ENCODE results near the gene PRKCG.

GRCh38 chr19:53945441-53945840 lies 63.4 kb downstream of the PRKCG start:
- TF ChIP-seq, protein P1, sequence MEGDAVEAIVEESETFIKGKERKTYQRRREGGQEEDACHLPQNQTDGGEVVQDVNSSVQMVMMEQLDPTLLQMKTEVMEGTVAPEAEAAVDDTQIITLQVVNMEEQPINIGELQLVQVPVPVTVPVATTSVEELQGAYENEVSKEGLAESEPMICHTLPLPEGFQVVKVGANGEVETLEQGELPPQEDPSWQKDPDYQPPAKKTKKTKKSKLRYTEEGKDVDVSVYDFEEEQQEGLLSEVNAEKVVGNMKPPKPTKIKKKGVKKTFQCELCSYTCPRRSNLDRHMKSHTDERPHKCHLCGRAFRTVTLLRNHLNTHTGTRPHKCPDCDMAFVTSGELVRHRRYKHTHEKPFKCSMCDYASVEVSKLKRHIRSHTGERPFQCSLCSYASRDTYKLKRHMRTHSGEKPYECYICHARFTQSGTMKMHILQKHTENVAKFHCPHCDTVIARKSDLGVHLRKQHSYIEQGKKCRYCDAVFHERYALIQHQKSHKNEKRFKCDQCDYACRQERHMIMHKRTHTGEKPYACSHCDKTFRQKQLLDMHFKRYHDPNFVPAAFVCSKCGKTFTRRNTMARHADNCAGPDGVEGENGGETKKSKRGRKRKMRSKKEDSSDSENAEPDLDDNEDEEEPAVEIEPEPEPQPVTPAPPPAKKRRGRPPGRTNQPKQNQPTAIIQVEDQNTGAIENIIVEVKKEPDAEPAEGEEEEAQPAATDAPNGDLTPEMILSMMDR (conservative IDR thresholded peaks at IDR 0.05; ENCODE audit: low read length) = no peak
- no peak for TF ChIP-seq EZH2phosphoT487 (IDR thresholded peaks at IDR 0.05; ENCODE audit: borderline replicate concordance, low read depth, low read length)
